Measurements from ENCODE around the gene CDRT15L2. TPM values are rescaled to one million over a fixed set of nuclear protein-coding genes. Genes with fewer than 3 reads are reported as not detected.
"Not testable (repeated sequence)": the region's sequence is repeated elsewhere in the genome, so short reads cannot be mapped to it uniquely, and the experiment has no call there.

Gene CDRT15L2
- total RNA-seq, 2 donors from 2014 or later = not detected

GRCh38 chr17:20605568-20605967 is 26.0 kb downstream of the CDRT15L2 start:
- H3K36me3 ChIP-seq; H3K4me3 ChIP-seq; H3K27ac ChIP-seq; H3K27me3 ChIP-seq; H3K4me1 ChIP-seq; DNase-seq (ENCODE audit: low spot score); H3K9me3 ChIP-seq: not testable (repeated sequence)

- not testable (repeated sequence) for H3K27me3 ChIP-seq; H3K27ac ChIP-seq; H3K4me3 ChIP-seq; DNase-seq (ENCODE audit: low spot score); H3K9me3 ChIP-seq; H3K4me1 ChIP-seq; H3K36me3 ChIP-seq
Measured at GRCh38 chr17:20609490-20609889, 30.0 kb downstream of the CDRT15L2 start.

- no peak overlapping the region for H3K4me3 ChIP-seq
- H3K4me1 ChIP-seq = no peaks in the 10 kb centered on the region
- no peak for DNase-seq (ENCODE audit: low spot score)
- H3K9me3 ChIP-seq = no peaks in the 10 kb centered on the region
- no peak for TF ChIP-seq CTCF (IDR thresholded peaks at IDR 0.05)
- no peaks in the 10 kb centered on the region for H3K36me3 ChIP-seq
- H3K27me3 ChIP-seq = no peaks in the 10 kb centered on the region
- no peak overlapping the region for H3K27ac ChIP-seq
Measured at GRCh38 chr17:20611309-20611708, 31.8 kb downstream of the CDRT15L2 start.

- TF ChIP-seq CTCF (IDR thresholded peaks at IDR 0.05) = no peak
- DNase-seq (ENCODE audit: low spot score) = no peak
- Histone ChIP-seq H3K4me3 (no peak overlapping the region), H3K27ac (no peak overlapping the region), H3K36me3 (no peaks in the 10 kb centered on the region), H3K4me1 (no peaks in the 10 kb centered on the region), H3K27me3 (no peaks in the 10 kb centered on the region), H3K9me3 (no peaks in the 10 kb centered on the region)
Measured at GRCh38 chr17:20612635-20613034, 33.1 kb downstream of the CDRT15L2 start.

- H3K27ac ChIP-seq = no peak overlapping the region
- DNase-seq (ENCODE audit: low spot score) = no peak
- no peaks in the 10 kb centered on the region for H3K36me3 ChIP-seq
- no peak for TF ChIP-seq CTCF (IDR thresholded peaks at IDR 0.05)
- H3K9me3 ChIP-seq = no peaks in the 10 kb centered on the region
- H3K4me1 ChIP-seq = no peaks in the 10 kb centered on the region
- H3K27me3 ChIP-seq = no peaks in the 10 kb centered on the region
- no peak overlapping the region for H3K4me3 ChIP-seq
Measured at GRCh38 chr17:20613248-20613647, 33.7 kb downstream of the CDRT15L2 start.

GRCh38 chr17:20613905-20614304 is 34.4 kb downstream of the CDRT15L2 start:
- no peaks in the 10 kb centered on the region for H3K36me3 ChIP-seq
- H3K4me1 ChIP-seq = no peaks in the 10 kb centered on the region
- H3K27ac ChIP-seq = no peak overlapping the region
- no peaks in the 10 kb centered on the region for H3K27me3 ChIP-seq
- no peak overlapping the region for H3K4me3 ChIP-seq
- no peak for DNase-seq (ENCODE audit: low spot score)
- no peak for TF ChIP-seq CTCF (IDR thresholded peaks at IDR 0.05)
- H3K9me3 ChIP-seq = no peaks in the 10 kb centered on the region

GRCh38 chr17:20615461-20615860 is 35.9 kb downstream of the CDRT15L2 start:
- not testable (repeated sequence) for H3K27ac ChIP-seq; H3K9me3 ChIP-seq; H3K27me3 ChIP-seq; DNase-seq (ENCODE audit: low spot score); H3K4me1 ChIP-seq; H3K4me3 ChIP-seq; H3K36me3 ChIP-seq

Other genes starting within 250 kb of the CDRT15L2 start
- not detected for gene LGALS9B, start 112.2 kb upstream of the CDRT15L2 start, total RNA-seq

Measured in right atrium auricular region (tissue), 2 donors.